Neural cell (in vitro differentiated cells): ENCODE results near the gene UQCRH.

Experiments used
- CTCF ChIP-seq: fragments of 450-650 bp; IDR thresholded peaks from 2 replicates; pipeline ENCODE4 v1.5.1; 2014; ENCODE audit warnings: antibody characterized with exemption, mild to moderate bottlenecking, moderate library complexity; ENCODE audit not compliant: poor library complexity, severe bottlenecking
- EP300 ChIP-seq: fragments of 450-650 bp; conservative IDR thresholded peaks from 2 replicates; pipeline ENCODE4 v1.6.1; 2014; ENCODE audit warnings: antibody characterized with exemption, mild to moderate bottlenecking, moderate library complexity; ENCODE audit not compliant: poor library complexity, severe bottlenecking
- EZH2 ChIP-seq: fragments of 200-600, 300-800 bp; shearing (Covaris generic), sonication (generic); IDR thresholded peaks from 2 replicates; pipeline ENCODE4 v1.6.1; 2014; ENCODE audit warnings: antibody characterized with exemption, low read length, borderline replicate concordance, mild to moderate bottlenecking; ENCODE audit not compliant: insufficient read depth, poor library complexity, severe bottlenecking
- MXI1 ChIP-seq: fragments of 450-650 bp; conservative IDR thresholded peaks from 2 replicates; pipeline ENCODE4 v1.6.1; 2014; ENCODE audit warnings: antibody characterized with exemption, mild to moderate bottlenecking; ENCODE audit not compliant: poor library complexity, severe bottlenecking
- POLR2AphosphoS5 ChIP-seq: IDR thresholded peaks from 2 replicates; pipeline ENCODE4 v1.6.1; 2012
- RAD21 ChIP-seq: fragments of 450-650 bp; conservative IDR thresholded peaks from 2 replicates; pipeline ENCODE4 v1.6.1; 2014; ENCODE audit warnings: antibody characterized with exemption, mild to moderate bottlenecking, moderate library complexity
- REST ChIP-seq: IDR thresholded peaks from 2 replicates; pipeline ENCODE4 v1.6.1; 2012; ENCODE audit warnings: borderline replicate concordance
- SMC3 ChIP-seq: fragments of 450-650 bp; conservative IDR thresholded peaks from 2 replicates; pipeline ENCODE4 v1.6.1; 2014; ENCODE audit warnings: antibody characterized with exemption, mild to moderate bottlenecking, moderate library complexity; ENCODE audit not compliant: poor library complexity
- TAF1 ChIP-seq: IDR thresholded peaks from 2 replicates; pipeline ENCODE4 v1.6.1; 2012; ENCODE audit warnings: low read depth

- TF ChIP-seq TAF1: no peak
- TF ChIP-seq MXI1: no peak
- TF ChIP-seq CTCF: no peak
- no peak for TF ChIP-seq EP300
- no peak for TF ChIP-seq RAD21
- TF ChIP-seq POLR2AphosphoS5: no peak
- no peak for TF ChIP-seq REST
- TF ChIP-seq SMC3: no peak
- TF ChIP-seq EZH2: no peak
Observed at GRCh38 chr1:46289976-46290375, 13.5 kb upstream of the UQCRH start.
